GM23338 (cell line): ENCODE results near the gene NFIB. TPM values are rescaled to one million over a fixed set of nuclear protein-coding genes. Genes with fewer than 3 reads are reported as not detected.

Experiments used
- ATAC-seq: fragments of 200-7000 bp; cut with Tn5 transposase; 3 replicates; pipeline ENCODE4 v1.9.1; 2020
- DNase-seq: peaks from one replicate; pipeline ENCODE4 v3.0.0-alpha.2; 2015; ENCODE audit warnings: low spot score
- H2AFZ ChIP-seq: fragments of 200-600 bp; sonication (generic); 2 replicates; pipeline ENCODE4 v1.8.0; 2016; ENCODE audit warnings: antibody characterized with exemption, mild to moderate bottlenecking, moderate library complexity
- H3F3A ChIP-seq: fragments of 200-600 bp; sonication (generic); replicated peaks from 2 replicates; pipeline ENCODE4 v1.8.0; 2017; ENCODE audit warnings: antibody characterized with exemption, mixed run types, low read depth
- H3K27ac ChIP-seq: fragments of 200-600 bp; sonication (generic); 2 replicates; pipeline ENCODE4 v1.6.1; 2016; ENCODE audit warnings: low read depth
- H3K27me3 ChIP-seq: fragments of 200-600 bp; sonication (generic); 2 replicates; pipeline ENCODE4 v1.8.0; 2016; ENCODE audit warnings: mild to moderate bottlenecking, mixed run types, moderate library complexity; ENCODE audit not compliant: insufficient read depth
- H3K36me3 ChIP-seq: fragments of 200-600 bp; sonication (generic); 2 replicates; pipeline ENCODE4 v1.8.0; 2016; ENCODE audit warnings: mild to moderate bottlenecking; ENCODE audit not compliant: insufficient read depth
- H3K4me1 ChIP-seq: fragments of 200-600 bp; sonication (generic); 2 replicates; pipeline ENCODE4 v1.8.0; 2016; ENCODE audit warnings: mild to moderate bottlenecking, moderate library complexity; ENCODE audit not compliant: insufficient read depth
- H3K4me2 ChIP-seq: fragments of 200-600 bp; sonication (generic); 2 replicates; pipeline ENCODE4 v1.7.1; 2017; ENCODE audit warnings: mixed run types
- H3K4me3 ChIP-seq: fragments of 200-600 bp; sonication (generic); 2 replicates; pipeline ENCODE4 v1.6.1; 2016; ENCODE audit warnings: mixed run types
- H3K79me2 ChIP-seq: fragments of 200-600 bp; sonication (generic); replicated peaks from 2 replicates; pipeline ENCODE4 v1.8.0; 2017; ENCODE audit warnings: mild to moderate bottlenecking; ENCODE audit not compliant: insufficient read depth
- H3K9me2 ChIP-seq: fragments of 200-600 bp; sonication (generic); 2 replicates; pipeline ENCODE4 v1.8.0; 2017; ENCODE audit not compliant: insufficient read depth
- H4K20me1 ChIP-seq: fragments of 200-600 bp; sonication (generic); replicated peaks from 2 replicates; pipeline ENCODE4 v1.8.0; 2017; ENCODE audit warnings: mild to moderate bottlenecking; ENCODE audit not compliant: insufficient read depth
- H3K27ac Mint-ChIP-seq: 2 replicates; pipeline ENCODE4 v1.8.0; 2020; ENCODE audit warnings: inconsistent platforms, mild to moderate bottlenecking, moderate library complexity, mixed read lengths
- H3K27me3 Mint-ChIP-seq: 3 replicates; pipeline ENCODE4 v1.8.0; 2022; ENCODE audit warnings: low read depth, mild to moderate bottlenecking, moderate library complexity, mixed read lengths, inconsistent platforms; ENCODE audit not compliant: insufficient read depth, poor library complexity
- H3K36me3 Mint-ChIP-seq: 3 replicates; pipeline ENCODE4 v1.8.0; 2021; ENCODE audit warnings: low read depth, mild to moderate bottlenecking, inconsistent platforms, moderate library complexity, mixed read lengths
- H3K4me1 Mint-ChIP-seq: 3 replicates; pipeline ENCODE4 v1.8.0; 2020; ENCODE audit warnings: mild to moderate bottlenecking, inconsistent platforms, mixed read lengths
- H3K4me3 Mint-ChIP-seq: 3 replicates; pipeline ENCODE4 v1.8.0; 2021; ENCODE audit warnings: moderate library complexity, mild to moderate bottlenecking, inconsistent platforms, mixed read lengths
- H3K9me3 Mint-ChIP-seq: 3 replicates; pipeline ENCODE4 v1.8.0; 2020; ENCODE audit warnings: moderate library complexity, mild to moderate bottlenecking, inconsistent platforms, mixed read lengths
- CREB1 ChIP-seq: fragments of 250-450 bp; sonication (Bioruptor Pico); IDR thresholded peaks from 2 replicates; pipeline ENCODE4 v1.5.0; 2020; ENCODE audit warnings: low read depth, mild to moderate bottlenecking, moderate library complexity
- CTCF ChIP-seq, 2 experiments: fragments of 200-600 bp in 1 of 2; sonication (generic) in 1 of 2; conservative IDR thresholded peaks; 2 replicates each; pipeline versions ENCODE4 v1.5.1 to v1.6.1; 2016 to 2017; ENCODE audit warnings: antibody characterized with exemption in 2 of 2, low read depth in 2 of 2, mild to moderate bottlenecking in 2 of 2, moderate library complexity in 1 of 2
- EZH2 ChIP-seq: fragments of 200-600 bp; sonication (generic); IDR thresholded peaks from one replicate; pipeline ENCODE4 v1.8.0; 2017; ENCODE audit warnings: antibody characterized with exemption, mild to moderate bottlenecking, low read depth; ENCODE audit not compliant: unreplicated experiment
- EZH2phosphoT487 ChIP-seq: fragments of 200-600 bp; sonication (generic); IDR thresholded peaks from one replicate; pipeline ENCODE4 v1.8.1; 2018; ENCODE audit warnings: antibody characterized with exemption; ENCODE audit not compliant: unreplicated experiment
- JUNB ChIP-seq: IDR thresholded peaks from one replicate; pipeline ENCODE4 v1.6.1; 2016; ENCODE audit warnings: antibody characterized with exemption; ENCODE audit not compliant: unreplicated experiment
- NANOG ChIP-seq: IDR thresholded peaks from 2 replicates; pipeline ENCODE4 v1.6.1; 2016; ENCODE audit warnings: antibody characterized with exemption, borderline replicate concordance
- POLR2AphosphoS5 ChIP-seq: IDR thresholded peaks from 2 replicates; pipeline ENCODE4 v1.6.1; 2016; ENCODE audit warnings: antibody characterized with exemption, low read depth
- ZNF462 ChIP-seq: fragments of 250-450 bp; sonication (Bioruptor Pico); IDR thresholded peaks from 2 replicates; pipeline ENCODE4 v1.5.0; 2020; ENCODE audit warnings: mild to moderate bottlenecking, moderate library complexity
- polyA plus RNA-seq: library from polyadenylated mRNA; unstranded; fragments of >200 nt; fragmentation: Nextera tagmentation; extraction: Ambion mirVana; gene quantifications from 2 replicates; pipeline ENCODE4 v1.2.1, GENCODE V29; 2016
- total RNA-seq: library from RNA; depleted of rRNA; stranded (reverse); fragments of >200 nt; shearing (Covaris generic); gene quantifications from 2 replicates; pipeline ENCODE4 v1.2.3, GENCODE V29; 2014

NFIB gene
- total and polyA plus RNA-seq, 2 experiments from 2014 or later: 3.9 to 4.7 TPM

- TF ChIP-seq ZNF462 (CRISPR knock-in tag) (no peak), EZH2phosphoT487 (no peak), CREB1 (CRISPR knock-in tag) (no peak), NANOG (no peak), CTCF (conservative IDR thresholded peaks at IDR 0.05; ENCODE audit: low read depth in 2 of 2) (no peak), EZH2 (no peak), JUNB (no peak), POLR2AphosphoS5 (no peak)
These were observed 92.8 kb downstream of the NFIB start (continued) for GRCh38 chr9:14221119-14221518.

GRCh38 chr9:14220256-14220655 is 93.7 kb downstream of the NFIB start:
- Histone ChIP-seq H3K79me2 (no peaks in the 10 kb centered on the region), H2AFZ (no peak overlapping the region)
- H3K4me1 Mint-ChIP-seq: peaks cover 28% of the 10 kb centered on the region

More at GRCh38 chr9:14220256-14220655, 93.7 kb downstream of the NFIB start:
- H3F3A ChIP-seq: no peaks in the 10 kb centered on the region
- DNase-seq (no peak), ATAC-seq (no peak)
- no peak for TF ChIP-seq ZNF462 (CRISPR knock-in tag)
- no peak overlapping the region for H3K4me2 ChIP-seq
- H3K27me3 ChIP-seq: no peaks in the 10 kb centered on the region
- H3K4me1 ChIP-seq: 0 out of 2 replicates have a peak, but pooled peaks cover 8% of the 10 kb centered on the region
- no peaks in the 10 kb centered on the region for H3K36me3 ChIP-seq
- no peaks in the 10 kb centered on the region for H3K9me2 ChIP-seq
- H3K4me3 Mint-ChIP-seq: no peak overlapping the region
- no peaks in the 10 kb centered on the region for H4K20me1 ChIP-seq
- no peaks in the 10 kb centered on the region for H3K36me3 Mint-ChIP-seq
- no peak overlapping the region for H3K27ac Mint-ChIP-seq
- H3K4me3 ChIP-seq: no peak overlapping the region
- H3K9me3 Mint-ChIP-seq: no peaks in the 10 kb centered on the region
- H3K27ac ChIP-seq: no peak overlapping the region
- H3K27me3 Mint-ChIP-seq: peaks cover 2% of the 10 kb centered on the region
